ENCODE data around the gene STON1.
"Not testable (repeated sequence)": the region's sequence is repeated elsewhere in the genome, so short reads cannot be mapped to it uniquely, and the experiment has no call there.

STON1 gene

DNA sequence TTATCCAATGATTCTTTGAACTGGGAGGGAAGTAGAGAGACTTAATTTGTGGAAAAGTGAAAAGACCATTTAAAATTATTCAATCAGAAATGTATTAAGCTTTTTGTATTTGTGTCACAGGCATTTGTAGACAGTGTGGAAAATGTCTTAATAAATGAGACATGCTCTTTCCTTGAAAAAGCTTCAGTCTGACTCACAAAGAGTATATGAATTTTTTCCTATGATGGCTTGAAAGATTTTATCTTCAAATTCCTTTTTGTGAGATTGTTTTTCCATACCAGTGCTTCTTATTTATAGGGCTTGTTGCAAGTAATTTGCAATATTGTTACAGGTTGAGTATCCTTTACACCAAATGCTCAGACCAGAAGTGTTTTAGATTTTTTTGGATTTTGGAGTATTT lies 39.5 kb downstream of the STON1 start:
- FAIRE-seq (no peak), DNase-seq (ENCODE audit: insufficient read length, low spot score) (no peak)
- no peak for TF ChIP-seq POLR2A (IDR thresholded peaks at IDR 0.05; ENCODE audit: low read depth, low read length)

DNA sequence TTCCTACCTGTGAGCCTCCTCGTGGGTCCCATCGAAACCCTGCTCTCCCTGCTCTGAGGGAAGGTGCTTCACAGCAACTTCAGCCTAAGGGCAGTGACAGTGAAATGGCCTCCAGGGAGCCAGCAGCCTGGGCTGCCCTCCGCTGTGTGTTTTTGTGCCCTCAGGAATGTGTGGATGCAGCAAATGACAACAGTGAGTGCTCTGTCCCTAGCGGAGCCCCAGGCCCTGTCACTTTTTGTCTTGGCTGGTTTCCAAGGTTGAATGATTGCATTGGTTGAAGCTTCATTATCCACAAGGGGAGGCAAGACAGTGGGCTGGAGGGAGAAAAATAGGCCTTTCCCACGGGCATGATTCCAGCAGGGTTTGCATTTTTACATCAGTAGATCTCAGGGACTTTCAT lies 42.9 kb downstream of the STON1 start:
- no peak for DNase-seq (ENCODE audit: insufficient read length, low spot score)
- FAIRE-seq = no peak
- TF ChIP-seq POLR2A (IDR thresholded peaks at IDR 0.05; ENCODE audit: low read depth, low read length) = no peak

DNA sequence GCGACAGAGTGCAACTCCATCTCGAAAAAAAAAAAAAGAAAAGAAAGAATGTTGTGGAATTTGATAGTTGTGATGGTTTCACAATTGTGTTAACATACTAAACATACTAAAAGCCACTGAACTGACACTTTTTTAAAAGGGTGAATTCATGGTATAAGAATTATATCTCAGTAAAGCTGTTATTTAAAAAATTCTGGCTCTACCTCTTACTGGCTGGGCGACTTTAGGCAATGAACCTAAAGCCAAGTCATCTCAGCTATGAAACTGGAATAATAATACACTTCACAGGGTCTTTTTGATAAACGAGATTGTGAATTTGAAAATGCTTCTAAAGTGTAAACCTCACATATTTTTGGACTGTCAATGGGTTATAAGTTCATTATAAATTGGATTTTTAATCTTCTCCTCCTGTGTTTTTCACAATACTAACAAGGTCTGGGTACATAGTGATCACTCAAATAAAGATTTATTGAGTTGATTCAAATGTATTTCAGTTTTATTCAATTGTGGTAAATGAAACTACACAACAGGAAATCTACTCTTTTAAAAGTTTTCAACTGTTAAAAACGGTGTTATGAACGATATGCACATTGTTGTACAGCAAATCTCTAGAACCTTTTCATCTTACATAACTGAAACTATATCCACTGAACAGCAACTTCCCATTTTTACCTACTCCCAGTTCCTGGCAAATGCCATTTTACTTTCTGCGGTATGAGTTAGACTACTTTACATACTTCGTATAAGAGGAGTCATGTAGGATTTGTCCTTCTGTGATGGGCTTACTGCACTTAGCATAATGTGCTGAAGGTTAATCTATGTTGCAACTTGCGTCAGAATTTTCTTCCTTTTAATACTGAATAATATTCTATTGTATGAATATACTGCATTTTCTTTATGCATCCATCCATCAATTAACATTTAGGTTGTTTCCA lies 44.7 kb downstream of the STON1 start:
- TF ChIP-seq POLR2A (IDR thresholded peaks at IDR 0.05; ENCODE audit: low read depth, low read length) = no peak
- no peak for DNase-seq (ENCODE audit: insufficient read length, low spot score)
- no peak for FAIRE-seq

DNA sequence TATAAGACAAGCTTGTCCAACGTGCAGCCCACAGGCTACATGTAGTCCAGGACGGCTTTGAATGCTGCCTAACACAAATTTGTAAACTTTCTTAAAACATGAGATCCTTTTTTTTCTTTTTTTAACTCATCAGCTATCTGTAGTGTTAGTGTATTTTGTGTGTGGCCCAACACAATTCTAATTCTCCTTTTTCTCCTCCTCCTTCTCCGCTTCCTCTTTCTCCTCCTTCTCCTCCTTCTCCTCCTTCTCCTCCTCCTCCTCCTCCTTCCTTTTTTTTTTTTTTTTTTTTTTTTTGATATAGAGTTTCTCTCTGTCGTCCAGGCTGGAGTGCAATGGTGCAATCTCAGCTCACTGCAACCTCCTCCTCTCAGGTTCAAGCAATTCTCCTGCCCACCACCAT lies 48.4 kb downstream of the STON1 start:
- no peak for TF ChIP-seq POLR2A (IDR thresholded peaks at IDR 0.05; ENCODE audit: low read depth, low read length)
- DNase-seq (ENCODE audit: insufficient read length, low spot score) (no peak), FAIRE-seq (no peak)

DNA sequence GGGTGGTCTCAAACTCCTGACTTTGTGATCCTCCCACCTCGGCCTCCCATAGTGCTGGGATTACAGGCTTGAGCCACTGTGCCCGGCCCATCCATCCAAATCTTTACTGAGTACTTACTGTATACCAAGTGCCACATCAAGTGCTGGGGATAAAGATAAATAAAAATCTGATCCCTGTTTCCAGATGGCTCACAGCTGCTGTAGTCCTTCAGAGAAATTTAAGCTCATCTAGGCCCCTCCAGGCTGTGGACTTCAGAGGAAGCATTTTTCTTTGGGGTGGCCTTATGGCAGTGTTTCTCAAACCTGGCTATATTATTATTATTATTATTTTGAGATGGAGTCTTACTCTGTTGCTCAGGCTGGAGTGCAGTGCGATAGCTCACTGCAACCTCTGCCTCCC lies 54.0 kb downstream of the STON1 start:
- FAIRE-seq = no peak
- TF ChIP-seq POLR2A (IDR thresholded peaks at IDR 0.05; ENCODE audit: low read depth, low read length) = no peak

DNA sequence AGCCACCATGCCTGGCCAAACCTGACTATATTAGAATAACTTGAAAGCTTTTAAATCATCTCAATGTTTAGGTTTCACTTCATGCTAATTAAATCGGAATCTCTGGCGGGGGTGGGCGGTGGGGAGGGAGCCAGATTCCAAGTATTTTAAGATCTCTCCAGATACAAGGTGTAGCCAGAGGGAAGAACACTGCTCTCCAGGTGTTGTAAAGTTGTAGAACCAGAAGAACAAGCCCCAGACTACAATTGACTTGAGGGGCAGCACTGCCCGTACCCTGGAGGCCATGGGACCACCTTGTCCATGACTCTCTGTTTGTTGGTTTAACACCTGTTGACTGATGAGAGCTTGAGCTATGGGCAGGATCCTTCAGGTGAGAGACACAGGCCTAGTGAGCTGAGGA lies 54.6 kb downstream of the STON1 start:
- FAIRE-seq (no peak), DNase-seq (ENCODE audit: insufficient read length, low spot score) (no peak)
- TF ChIP-seq POLR2A (IDR thresholded peaks at IDR 0.05; ENCODE audit: low read depth, low read length) = no peak

More for the DNA sequence above, 54.0 kb downstream of the STON1 start:
- DNase-seq (ENCODE audit: insufficient read length, low spot score) = no peak

DNA sequence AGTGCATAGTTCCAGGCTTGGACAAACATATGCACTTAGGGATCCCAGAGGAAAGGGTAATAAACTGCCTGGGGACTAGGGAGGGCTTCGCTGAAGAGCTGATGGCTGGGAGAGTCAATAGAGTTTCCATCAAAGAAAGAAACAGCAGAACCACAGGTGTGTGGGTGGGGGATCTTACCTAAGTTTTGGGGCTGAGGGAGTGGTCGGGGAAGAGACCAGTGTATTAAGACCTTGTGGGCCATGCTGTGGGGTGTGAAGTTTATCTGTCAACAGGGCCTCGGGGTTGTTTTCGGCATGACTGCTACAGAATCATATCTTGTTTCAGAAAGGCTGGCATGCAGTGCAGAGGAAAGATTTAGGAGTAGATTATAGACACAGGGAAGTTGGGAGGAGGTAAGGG lies 56.5 kb downstream of the STON1 start:
- DNase-seq (ENCODE audit: insufficient read length, low spot score) (no peak), FAIRE-seq (no peak)
- no peak for TF ChIP-seq POLR2A (IDR thresholded peaks at IDR 0.05; ENCODE audit: low read depth, low read length)

DNA sequence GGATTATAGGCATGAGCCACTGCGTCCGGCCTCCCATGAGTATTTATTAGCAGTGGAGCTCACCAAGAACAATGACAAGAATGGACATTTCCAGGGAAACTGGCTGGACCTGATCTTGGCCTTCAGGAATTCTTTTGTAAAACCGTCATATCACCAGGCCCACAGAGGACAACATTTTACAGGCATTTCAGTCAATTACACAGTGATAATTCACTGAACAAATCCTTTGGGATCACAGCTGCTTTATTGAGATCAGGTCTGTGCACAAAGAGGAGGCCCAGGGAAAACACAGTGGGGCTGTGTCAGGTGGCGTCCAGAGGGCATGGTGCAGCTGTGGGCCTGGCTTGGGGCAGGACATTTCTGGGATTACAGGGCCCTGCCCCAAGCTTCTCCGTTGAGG lies 57.6 kb downstream of the STON1 start:
- no peak for FAIRE-seq
- no peak for TF ChIP-seq POLR2A (IDR thresholded peaks at IDR 0.05; ENCODE audit: low read depth, low read length)
- DNase-seq (ENCODE audit: insufficient read length, low spot score) = no peak

DNA sequence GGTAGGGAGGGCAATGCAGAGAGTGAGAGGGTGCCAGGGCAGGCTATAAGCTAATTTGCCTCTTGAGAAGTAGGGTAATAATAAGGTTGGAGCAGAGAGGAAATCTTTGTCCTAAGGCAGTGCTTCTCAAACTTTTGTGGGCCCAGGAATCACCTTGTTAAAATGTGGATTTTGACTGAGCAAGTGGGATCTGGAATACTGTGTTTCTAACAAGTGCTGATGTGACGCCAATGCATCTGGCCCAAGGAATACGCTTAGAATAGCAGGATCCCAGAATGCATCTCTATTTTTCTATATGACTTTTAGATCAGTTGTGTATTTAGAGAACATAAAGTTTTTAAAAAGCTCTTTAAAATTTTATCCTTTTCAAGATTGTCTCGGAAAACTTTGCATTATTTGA lies 58.0 kb downstream of the STON1 start:
- DNase-seq (ENCODE audit: insufficient read length, low spot score) (no peak), FAIRE-seq (no peak)
- no peak for TF ChIP-seq POLR2A (IDR thresholded peaks at IDR 0.05; ENCODE audit: low read depth, low read length)

DNA sequence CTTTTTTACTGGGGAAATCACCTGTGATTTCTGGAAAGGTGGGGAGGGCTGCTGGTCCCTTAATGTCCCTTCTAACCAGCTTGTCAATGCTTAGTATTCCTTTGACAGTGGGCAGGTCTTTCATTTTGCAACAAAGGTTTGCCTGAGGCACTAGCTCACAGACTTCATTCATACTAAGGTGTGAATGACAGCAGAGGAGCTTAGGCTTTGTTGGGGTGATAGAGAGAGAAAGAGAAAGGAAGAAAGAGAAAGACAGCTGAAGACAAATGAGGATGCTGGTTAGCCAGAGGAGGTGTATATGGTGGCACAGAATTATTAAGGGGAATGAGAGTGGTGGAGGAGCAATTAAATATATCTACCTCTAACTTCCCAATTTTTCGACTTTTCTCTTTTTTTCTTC lies 58.8 kb downstream of the STON1 start:
- no peak for TF ChIP-seq POLR2A (IDR thresholded peaks at IDR 0.05; ENCODE audit: low read depth, low read length)
- FAIRE-seq (no peak), DNase-seq (ENCODE audit: insufficient read length, low spot score) (no peak)

DNA sequence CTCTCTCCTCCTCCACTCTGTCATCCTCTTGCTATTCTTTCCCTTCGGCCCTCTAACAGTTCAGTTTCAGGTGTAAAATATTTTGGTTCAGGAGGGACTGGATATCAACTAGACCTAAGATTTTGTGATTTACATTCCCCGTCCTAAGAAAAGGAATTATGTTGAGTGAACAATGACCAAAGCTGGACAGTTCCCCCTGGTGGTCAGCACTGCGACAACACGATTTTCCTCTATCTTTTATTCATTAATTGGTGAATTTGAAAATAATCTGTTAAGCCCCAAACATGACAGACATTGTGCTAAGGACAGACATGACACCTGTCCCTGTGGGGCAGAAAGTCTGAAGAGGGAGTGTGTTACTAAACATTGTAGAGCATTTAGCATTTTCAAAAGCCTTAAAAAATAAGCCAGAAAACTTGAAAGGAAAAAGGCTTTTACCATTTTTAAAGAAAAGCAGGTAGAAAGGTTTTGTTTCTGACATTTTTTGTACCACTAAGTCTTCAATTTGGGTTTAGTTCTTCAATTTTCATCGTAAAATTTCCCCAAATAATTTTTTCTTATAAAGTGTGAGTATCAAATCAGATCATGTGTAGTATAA lies 59.3 kb downstream of the STON1 start:
- DNase-seq (ENCODE audit: insufficient read length, low spot score) (peak; percentile 17), FAIRE-seq (peak; percentile 68)
- TF ChIP-seq POLR2A (IDR thresholded peaks at IDR 0.05; ENCODE audit: low read depth, low read length) = no peak

DNA sequence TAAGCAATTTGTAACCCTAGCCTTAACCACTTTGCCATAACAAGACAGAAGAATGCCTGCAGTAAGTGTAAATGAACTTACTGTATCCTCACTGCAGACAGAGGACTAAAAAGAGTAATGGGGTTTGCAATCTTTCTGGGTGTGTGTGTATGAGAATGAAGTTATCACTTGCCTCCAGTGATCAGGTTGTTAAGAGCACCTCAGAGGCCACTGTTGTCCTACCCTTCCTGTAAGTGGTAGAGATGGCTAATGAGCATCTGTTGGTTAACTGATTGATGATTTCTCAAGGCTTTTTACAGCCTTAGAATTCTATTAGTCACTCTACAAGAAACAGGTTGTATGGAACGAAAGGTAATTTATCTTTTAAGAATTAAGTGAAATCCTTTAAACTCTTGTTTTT lies 60.1 kb downstream of the STON1 start:
- no peak for TF ChIP-seq POLR2A (IDR thresholded peaks at IDR 0.05; ENCODE audit: low read depth, low read length)
- no peak for DNase-seq (ENCODE audit: insufficient read length, low spot score)
- FAIRE-seq = no peak

DNA sequence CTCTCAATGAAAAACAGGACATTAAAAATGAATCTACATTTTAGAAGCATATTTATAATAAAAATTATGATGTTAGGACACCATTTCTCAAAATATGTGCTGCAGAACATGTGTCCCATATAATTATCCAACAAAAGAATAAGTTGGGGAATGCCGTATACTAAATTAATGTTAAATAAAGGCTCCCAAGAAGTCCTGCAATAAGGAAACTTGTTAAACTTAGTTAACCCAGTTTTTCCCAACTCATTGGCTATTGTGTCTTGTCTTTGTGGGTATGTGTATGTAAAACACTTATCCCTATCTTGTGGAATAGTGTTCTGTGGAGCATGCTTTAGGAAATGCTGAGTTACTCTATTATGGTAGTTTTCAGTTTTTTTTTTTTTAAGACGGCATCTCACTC lies 62.1 kb downstream of the STON1 start:
- TF ChIP-seq POLR2A (IDR thresholded peaks at IDR 0.05; ENCODE audit: low read depth, low read length) = no peak
- FAIRE-seq = no peak
- no peak for DNase-seq (ENCODE audit: insufficient read length, low spot score)

DNA sequence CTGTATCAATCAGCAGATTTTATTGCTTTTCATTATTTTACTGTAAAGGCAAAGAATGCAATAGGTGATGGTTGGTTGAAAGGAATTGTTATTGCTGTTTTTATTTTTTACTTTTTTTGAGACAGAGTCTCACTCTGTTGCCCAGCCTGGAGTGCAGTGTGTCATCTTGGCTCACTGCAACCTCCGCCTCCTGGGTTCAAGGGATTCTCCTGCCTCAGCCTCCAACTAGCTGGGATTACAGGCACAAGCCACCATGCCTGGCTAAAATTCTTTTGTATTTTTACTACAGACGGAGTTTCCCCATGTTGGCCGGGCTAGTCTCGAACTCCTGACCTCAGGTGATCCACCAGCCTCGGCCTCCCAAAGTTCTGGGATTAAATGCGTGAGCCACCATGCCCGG lies 66.8 kb downstream of the STON1 start:
- not testable (repeated sequence) for DNase-seq (ENCODE audit: insufficient read length, low spot score); FAIRE-seq

DNA sequence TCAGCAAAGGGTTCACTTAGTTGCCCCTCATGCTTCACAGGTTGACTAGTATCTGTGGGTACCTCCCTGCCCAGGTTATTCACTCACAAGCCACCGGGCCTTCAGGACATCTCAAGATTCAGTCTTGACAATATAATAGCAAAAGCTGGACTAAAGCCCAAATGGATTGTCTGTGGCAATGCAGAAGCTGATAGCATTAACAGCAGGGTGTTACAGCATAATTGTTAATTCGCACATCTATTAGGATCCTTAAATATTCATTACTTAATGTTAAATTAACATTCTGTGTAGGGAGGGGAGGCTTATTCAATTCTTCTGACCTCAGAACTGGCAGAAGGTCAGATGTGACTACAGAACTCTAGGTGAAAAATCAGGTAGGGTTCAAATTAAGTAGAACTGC lies 67.5 kb downstream of the STON1 start:
- FAIRE-seq = no peak
- DNase-seq (ENCODE audit: insufficient read length, low spot score) = no peak
- TF ChIP-seq POLR2A (IDR thresholded peaks at IDR 0.05; ENCODE audit: low read depth, low read length) = no peak
